ENCODE results near the gene PROSER3. TPM values are rescaled to one million over a fixed set of nuclear protein-coding genes. Genes with fewer than 3 reads are reported as not detected.
A peak's percentile ranks its signal among the peaks of the same experiment; 100 is the strongest.
"Not testable (repeated sequence)": the region's sequence is repeated elsewhere in the genome, so short reads cannot be mapped to it uniquely, and the experiment has no call there.

The PROSER3 gene
- total and polyA plus RNA-seq, 2 experiments from 2014 or later, result 21.8 to 28.0 TPM

GRCh38 chr19:35795564-35795963 lies 37.6 kb downstream of the PROSER3 start:
- not testable (repeated sequence) for H3K4me1 ChIP-seq (ENCODE audit: insufficient read depth); H3K36me3 Mint-ChIP-seq (ENCODE audit: low read depth); H2AFZ ChIP-seq; H3K36me3 ChIP-seq (ENCODE audit: insufficient read depth); H3K79me2 ChIP-seq (replicated peaks; ENCODE audit: insufficient read depth); H3K4me3 ChIP-seq; H3K27ac ChIP-seq (ENCODE audit: low read depth); H3K4me1 Mint-ChIP-seq; H3K9me2 ChIP-seq (ENCODE audit: insufficient read depth); DNase-seq (ENCODE audit: low spot score); H4K20me1 ChIP-seq (replicated peaks; ENCODE audit: insufficient read depth); ATAC-seq; H3K9me3 Mint-ChIP-seq; H3F3A ChIP-seq (replicated peaks; ENCODE audit: low read depth); H3K4me2 ChIP-seq; H3K4me3 Mint-ChIP-seq; H3K27ac Mint-ChIP-seq
- H3K27me3 Mint-ChIP-seq (ENCODE audit: insufficient read depth, low read depth, poor library complexity), result peaks cover 34% of the 10 kb centered on the region
- H3K27me3 ChIP-seq (ENCODE audit: insufficient read depth), result peaks cover 42% of the 10 kb centered on the region

- Mint-ChIP-seq H3K4me3 (peak overlapping the region; percentile 66), H3K27me3 (ENCODE audit: insufficient read depth, low read depth, poor library complexity) (peaks cover 30% of the 10 kb centered on the region), H3K27ac (no peak overlapping the region), H3K36me3 (ENCODE audit: low read depth) (no peaks in the 10 kb centered on the region), H3K9me3 (no peaks in the 10 kb centered on the region; the same call in 2 of the 3 replicates), H3K4me1 (peaks cover 9% of the 10 kb centered on the region; the same call in 2 of the 3 replicates)
- TF ChIP-seq REST (IDR thresholded peaks at IDR 0.05; ENCODE audit: unreplicated experiment) (no peak), ETS1 (IDR thresholded peaks at IDR 0.05) (no peak), EZH2 (IDR thresholded peaks at IDR 0.05; ENCODE audit: low read depth, unreplicated experiment) (peak; percentile 29), CTCF (conservative IDR thresholded peaks at IDR 0.05; ENCODE audit: low read depth in 2 of 2) (no peak), POLR2AphosphoS5 (IDR thresholded peaks at IDR 0.05; ENCODE audit: low read depth) (no peak)
- DNase-seq (ENCODE audit: low spot score), result peak; percentile 56
- no peaks in the 10 kb centered on the region for H4K20me1 ChIP-seq (replicated peaks; ENCODE audit: insufficient read depth)
- peak overlapping the region; percentile 56 for H3K4me3 ChIP-seq
- no peaks in the 10 kb centered on the region for H3K9me2 ChIP-seq (ENCODE audit: insufficient read depth)
- H3K79me2 ChIP-seq (replicated peaks; ENCODE audit: insufficient read depth), result no peaks in the 10 kb centered on the region
- H3K4me1 ChIP-seq (ENCODE audit: insufficient read depth), result peaks cover 10% of the 10 kb centered on the region; the same call in 1 of the 2 replicates
- H3K27ac ChIP-seq (ENCODE audit: low read depth), result no peak overlapping the region
- 0 out of 2 replicates have a peak, but pooled peaks cover 4% of the 10 kb centered on the region for H3F3A ChIP-seq (replicated peaks; ENCODE audit: low read depth)
- peak overlapping the region; percentile 86 for H3K4me2 ChIP-seq
- peak overlapping the region; percentile 93; the same call in 1 of the 2 replicates for H2AFZ ChIP-seq
- no peaks in the 10 kb centered on the region for H3K36me3 ChIP-seq (ENCODE audit: insufficient read depth)
- H3K27me3 ChIP-seq (ENCODE audit: insufficient read depth), result peaks cover 42% of the 10 kb centered on the region
- peak; percentile 37 for ATAC-seq
These were observed 38.9 kb downstream of the PROSER3 start for GRCh38 chr19:35796645-35797542.

Data from GM23338 (cell line).